Loucy (cell line): ENCODE measurements around the gene CASQ1.

Experiments used
- H2AFZ ChIP-seq: fragments of 200-600 bp; sonication (generic); 2 replicates; pipeline ENCODE4 v1.6.0; 2016; ENCODE audit warnings: antibody characterized with exemption, mild to moderate bottlenecking, low read length, moderate library complexity
- H3F3A ChIP-seq: fragments of 200-600 bp; 2 replicates; pipeline ENCODE4 v1.6.0; 2016; ENCODE audit warnings: antibody characterized with exemption, low read depth, mild to moderate bottlenecking
- H3K27me3 ChIP-seq: fragments of 200-600 bp; sonication (generic); 2 replicates; pipeline ENCODE4 v1.6.1; 2014; ENCODE audit warnings: low read length, mild to moderate bottlenecking; ENCODE audit not compliant: insufficient read depth, poor library complexity, severe bottlenecking
- H3K36me3 ChIP-seq: fragments of 200-600 bp; sonication (generic); 2 replicates; pipeline ENCODE4 v1.6.1; 2016; ENCODE audit warnings: low read length; ENCODE audit not compliant: insufficient read depth
- H3K4me1 ChIP-seq: fragments of 200-600 bp; sonication (generic); 2 replicates; pipeline ENCODE4 v1.5.1; 2014; ENCODE audit warnings: low read length, mild to moderate bottlenecking; ENCODE audit not compliant: insufficient read depth, poor library complexity, severe bottlenecking
- H3K4me2 ChIP-seq: fragments of 200-600 bp; sonication (generic); 2 replicates; pipeline ENCODE4 v1.6.0; 2014; ENCODE audit warnings: antibody characterized with exemption, low read length, low read depth, mild to moderate bottlenecking; ENCODE audit not compliant: poor library complexity, severe bottlenecking
- H3K4me3 ChIP-seq: fragments of 200-600 bp; sonication (generic); 2 replicates; pipeline ENCODE4 v1.5.1; 2014; ENCODE audit warnings: low read length, mild to moderate bottlenecking, mixed read lengths; ENCODE audit not compliant: poor library complexity, severe bottlenecking
- H3K79me2 ChIP-seq: fragments of 200-600 bp; sonication (generic); 2 replicates; pipeline ENCODE4 v1.6.1; 2014; ENCODE audit warnings: low read length; ENCODE audit not compliant: insufficient read depth
- H3K9ac ChIP-seq: fragments of 200-600 bp; sonication (generic); 2 replicates; pipeline ENCODE4 v1.6.0; 2014; ENCODE audit warnings: mild to moderate bottlenecking, low read depth, low read length, moderate library complexity; ENCODE audit not compliant: poor library complexity, severe bottlenecking
- H3K9me2 ChIP-seq: fragments of 200-600 bp; sonication (generic); replicated peaks from 2 replicates; pipeline ENCODE4 v1.6.1; 2016; ENCODE audit warnings: low read depth, low read length, mixed read lengths
- H3K9me3 ChIP-seq: fragments of 200-600 bp; sonication (generic); 2 replicates; pipeline ENCODE4 v1.6.1; 2014; ENCODE audit warnings: mild to moderate bottlenecking, antibody characterized with exemption, low read length, low read depth; ENCODE audit not compliant: insufficient read depth
- H4K20me1 ChIP-seq: fragments of 200-600 bp; sonication (generic); 2 replicates; pipeline ENCODE4 v1.6.0; 2014; ENCODE audit warnings: antibody characterized with exemption, low read length, mild to moderate bottlenecking; ENCODE audit not compliant: insufficient read depth, poor library complexity, severe bottlenecking
- CTCF ChIP-seq: fragments of 200-600 bp; sonication (generic); conservative IDR thresholded peaks from 2 replicates; pipeline ENCODE4 v1.5.1; 2014; ENCODE audit warnings: mild to moderate bottlenecking, antibody characterized with exemption, low read length
- EZH2phosphoT487 ChIP-seq: fragments of 200-600 bp; IDR thresholded peaks from 2 replicates; pipeline ENCODE4 v1.6.1; 2018; ENCODE audit warnings: antibody characterized with exemption, mild to moderate bottlenecking, moderate library complexity, borderline replicate concordance

The CASQ1 gene

GRCh38 chr1:160221089-160221488 lies 30.7 kb downstream of the CASQ1 start:
- TF ChIP-seq CTCF (no peak), EZH2phosphoT487 (no peak)
- Histone ChIP-seq H3K79me2 (no peaks in the 10 kb centered on the region), H3K27me3 (no peaks in the 10 kb centered on the region), H3F3A (no peaks in the 10 kb centered on the region), H3K36me3 (peaks cover 100% of the 10 kb centered on the region; the same call in 1 of the 2 replicates), H3K9me2 (no peaks in the 10 kb centered on the region), H4K20me1 (no peaks in the 10 kb centered on the region), H3K9me3 (no peaks in the 10 kb centered on the region), H3K4me3 (no peak overlapping the region), H3K4me1 (no peaks in the 10 kb centered on the region), H3K9ac (no peak overlapping the region), H2AFZ (no peak overlapping the region), H3K4me2 (no peak overlapping the region)

- H3K9me3 ChIP-seq: no peaks in the 10 kb centered on the region
- H3K79me2 ChIP-seq: no peaks in the 10 kb centered on the region
- no peaks in the 10 kb centered on the region for H3K4me1 ChIP-seq
- no peak overlapping the region for H3K4me2 ChIP-seq
- no peak overlapping the region for H3K9ac ChIP-seq
- no peaks in the 10 kb centered on the region for H4K20me1 ChIP-seq
- TF ChIP-seq EZH2phosphoT487: no peak
- TF ChIP-seq CTCF: no peak
- no peak overlapping the region for H3K4me3 ChIP-seq
- no peaks in the 10 kb centered on the region for H3K27me3 ChIP-seq
- no peak overlapping the region for H2AFZ ChIP-seq
- H3F3A ChIP-seq: no peaks in the 10 kb centered on the region
- H3K9me2 ChIP-seq: no peaks in the 10 kb centered on the region
- H3K36me3 ChIP-seq: peaks cover 100% of the 10 kb centered on the region; the same call in 1 of the 2 replicates
Observed at GRCh38 chr1:160222546-160222945, 32.2 kb downstream of the CASQ1 start.

GRCh38 chr1:160224606-160225005 lies 34.2 kb downstream of the CASQ1 start:
- no peaks in the 10 kb centered on the region for H3F3A ChIP-seq
- TF ChIP-seq CTCF (no peak), EZH2phosphoT487 (no peak)
- H3K4me3 ChIP-seq: no peak overlapping the region
- H3K9ac ChIP-seq: no peak overlapping the region
- H3K4me2 ChIP-seq: no peak overlapping the region
- no peaks in the 10 kb centered on the region for H3K79me2 ChIP-seq
- H3K4me1 ChIP-seq: no peaks in the 10 kb centered on the region
- no peaks in the 10 kb centered on the region for H4K20me1 ChIP-seq
- no peaks in the 10 kb centered on the region for H3K27me3 ChIP-seq
- peaks cover 99% of the 10 kb centered on the region for H3K36me3 ChIP-seq
- H3K9me2 ChIP-seq: no peaks in the 10 kb centered on the region
- H2AFZ ChIP-seq: no peak overlapping the region
- no peaks in the 10 kb centered on the region for H3K9me3 ChIP-seq
